ES-I3 (cell line): ENCODE results near the gene MAP4K4.

Source experiments
- H3K36me3 ChIP-seq: 2 replicates; pipeline ENCODE4 v1.6.1; 2013; ENCODE audit warnings: mild to moderate bottlenecking, low read length, control low read depth, moderate library complexity; ENCODE audit not compliant: insufficient read depth
- H3K4me1 ChIP-seq: 2 replicates; pipeline ENCODE4 v1.6.1; 2013; ENCODE audit warnings: mild to moderate bottlenecking, control low read depth, low read length; ENCODE audit not compliant: insufficient read depth
- H3K9ac ChIP-seq: 2 replicates; pipeline ENCODE4 v1.6.1; 2013; ENCODE audit warnings: low read depth, mild to moderate bottlenecking, low read length, moderate library complexity
- H3K9me3 ChIP-seq: 2 replicates; pipeline ENCODE4 v1.6.1; 2013; ENCODE audit warnings: mild to moderate bottlenecking, low read length, moderate library complexity; ENCODE audit not compliant: control insufficient read depth, insufficient read depth

Gene MAP4K4

GRCh38 chr2:101802329-101802728 lies 104.8 kb downstream of the MAP4K4 start:
- Histone ChIP-seq H3K9ac (no peak overlapping the region), H3K36me3 (no peaks in the 10 kb centered on the region), H3K4me1 (peaks cover 39% of the 10 kb centered on the region), H3K9me3 (no peaks in the 10 kb centered on the region)

DNA sequence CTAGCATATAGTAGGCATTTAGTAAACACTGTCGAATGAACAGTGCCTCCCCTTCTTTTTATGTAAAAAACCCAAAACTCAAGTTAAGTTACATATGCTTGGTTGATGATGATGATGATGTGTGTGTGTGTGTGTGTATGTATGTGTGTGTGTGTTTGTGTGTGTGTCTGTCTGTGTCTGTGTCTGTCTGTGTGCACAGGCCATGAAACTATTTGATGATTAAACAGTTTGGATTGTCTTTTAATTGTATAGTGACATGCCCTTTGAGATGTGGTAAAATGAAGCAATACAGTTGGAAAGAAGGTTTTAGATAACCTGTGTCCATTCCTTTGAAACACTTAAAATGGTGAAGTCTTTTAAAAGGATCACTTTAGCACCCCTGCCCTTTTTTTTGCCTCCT lies 105.6 kb downstream of the MAP4K4 start:
- no peaks in the 10 kb centered on the region for H3K9me3 ChIP-seq
- no peak overlapping the region for H3K9ac ChIP-seq
- H3K36me3 ChIP-seq = no peaks in the 10 kb centered on the region
- H3K4me1 ChIP-seq = peaks cover 46% of the 10 kb centered on the region

DNA sequence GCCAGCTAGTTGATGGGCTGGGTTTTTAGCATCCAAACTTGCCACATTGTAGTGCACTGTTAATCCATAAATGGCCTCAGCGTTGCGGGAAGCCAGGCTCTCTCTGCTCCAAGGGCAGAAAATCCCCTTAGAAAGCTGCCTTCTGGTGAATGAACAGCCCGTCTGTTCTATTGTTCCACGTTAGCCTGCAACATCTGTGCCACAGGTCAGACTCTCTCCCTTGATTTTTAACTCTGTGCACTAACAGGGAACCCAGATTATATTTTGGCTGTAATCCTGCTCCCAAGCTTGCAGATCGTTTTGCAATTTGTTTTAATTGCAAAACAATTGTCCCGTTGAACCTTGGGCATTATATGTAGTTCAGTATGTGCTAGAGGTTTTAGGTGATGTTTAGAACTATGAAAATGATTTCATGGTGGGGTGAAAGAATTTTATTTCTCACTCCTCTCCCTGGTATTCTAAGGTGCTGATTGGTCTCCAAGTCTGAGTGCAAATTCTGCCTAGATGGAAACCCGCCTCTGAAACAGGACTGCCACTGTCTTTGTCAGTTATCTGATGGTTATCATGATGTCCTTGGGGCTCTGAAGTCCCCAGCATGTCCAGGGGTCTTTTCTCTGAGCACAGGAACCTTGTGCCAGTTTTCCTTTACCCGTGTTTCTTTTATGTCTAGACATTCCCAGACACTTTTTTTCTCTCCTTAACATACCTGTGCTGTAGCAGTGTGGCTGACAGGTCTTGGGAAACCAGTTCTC lies 106.6 kb downstream of the MAP4K4 start:
- H3K9me3 ChIP-seq = no peaks in the 10 kb centered on the region
- H3K9ac ChIP-seq = no peak overlapping the region
- no peaks in the 10 kb centered on the region for H3K36me3 ChIP-seq
- H3K4me1 ChIP-seq = peaks cover 54% of the 10 kb centered on the region

DNA sequence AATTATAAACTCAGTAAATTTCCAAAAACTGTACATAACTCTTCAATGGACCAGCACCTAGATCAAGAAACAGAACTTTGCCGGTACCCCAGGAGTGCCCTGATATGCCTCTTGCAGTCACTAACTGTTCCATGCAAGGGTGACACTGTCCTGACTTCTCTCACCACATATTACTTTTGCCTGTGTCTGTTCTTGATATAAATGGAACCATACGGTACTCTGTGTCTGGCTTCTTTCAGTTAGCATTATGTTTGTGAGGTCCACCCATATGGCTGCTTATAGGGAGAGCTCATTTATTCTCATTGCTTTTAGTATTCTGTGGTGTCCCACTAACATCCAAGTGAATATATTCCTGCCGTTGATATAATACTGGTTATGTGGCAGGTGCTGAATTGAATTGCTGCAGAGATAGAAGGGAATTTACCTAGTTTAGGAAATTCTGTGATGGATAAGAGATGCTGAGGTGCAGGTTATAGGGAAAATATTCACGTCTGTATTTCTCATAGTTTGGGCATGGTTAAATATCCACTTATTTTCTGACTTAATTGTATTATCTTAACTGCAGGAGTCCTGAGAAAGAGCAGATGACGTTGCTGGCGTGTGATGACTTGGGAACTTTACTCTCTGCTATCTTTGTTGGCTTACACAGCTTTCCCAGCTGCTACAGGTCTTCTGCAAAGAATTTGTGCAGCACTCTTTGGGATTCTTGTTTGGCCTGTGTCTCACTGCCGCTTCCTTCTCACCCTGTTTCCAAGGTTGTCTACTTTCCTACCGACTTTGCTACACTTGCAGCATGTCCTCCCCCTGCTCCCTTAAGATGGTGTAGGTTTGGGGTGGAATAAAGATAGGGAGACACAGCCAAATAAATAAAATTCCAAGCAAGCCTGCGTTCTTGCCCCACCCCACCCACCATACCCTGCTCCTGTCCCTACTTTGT lies 107.9 kb downstream of the MAP4K4 start:
- H3K4me1 ChIP-seq = peaks cover 64% of the 10 kb centered on the region
- H3K9ac ChIP-seq = peak overlapping the region; percentile 2; the same call in 1 of the 2 replicates
- H3K36me3 ChIP-seq = no peaks in the 10 kb centered on the region
- no peaks in the 10 kb centered on the region for H3K9me3 ChIP-seq

- Histone ChIP-seq H3K9me3 (no peaks in the 10 kb centered on the region), H3K36me3 (no peaks in the 10 kb centered on the region), H3K4me1 (peaks cover 64% of the 10 kb centered on the region), H3K9ac (0 out of 2 replicates have a peak overlapping the region, but pooled peaks have one; percentile 23)
These were observed 108.6 kb downstream of the MAP4K4 start for GRCh38 chr2:101806123-101806522.

DNA sequence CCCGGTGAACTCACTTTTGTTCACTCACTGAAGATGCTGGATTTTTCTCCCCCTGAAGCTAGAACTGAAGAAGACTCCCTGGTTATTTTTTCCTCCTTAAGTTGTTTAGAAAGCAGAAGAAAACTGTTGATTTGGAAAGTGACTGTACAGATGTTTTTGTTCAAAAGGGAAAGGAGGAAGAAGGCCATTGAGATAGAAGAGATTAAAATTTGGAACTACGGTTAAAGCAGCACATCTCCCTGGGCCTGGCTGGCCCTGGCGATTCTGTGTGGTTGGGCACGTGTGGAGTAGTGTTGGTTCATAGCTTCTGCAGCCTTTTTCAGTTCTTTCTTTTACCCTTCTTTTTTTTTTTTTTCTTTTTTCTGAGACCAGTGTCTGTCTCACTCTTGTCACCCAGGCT lies 109.2 kb downstream of the MAP4K4 start:
- no peaks in the 10 kb centered on the region for H3K9me3 ChIP-seq
- H3K4me1 ChIP-seq = peaks cover 64% of the 10 kb centered on the region
- H3K9ac ChIP-seq = peak overlapping the region; percentile 23; the same call in 1 of the 2 replicates
- H3K36me3 ChIP-seq = no peaks in the 10 kb centered on the region

DNA sequence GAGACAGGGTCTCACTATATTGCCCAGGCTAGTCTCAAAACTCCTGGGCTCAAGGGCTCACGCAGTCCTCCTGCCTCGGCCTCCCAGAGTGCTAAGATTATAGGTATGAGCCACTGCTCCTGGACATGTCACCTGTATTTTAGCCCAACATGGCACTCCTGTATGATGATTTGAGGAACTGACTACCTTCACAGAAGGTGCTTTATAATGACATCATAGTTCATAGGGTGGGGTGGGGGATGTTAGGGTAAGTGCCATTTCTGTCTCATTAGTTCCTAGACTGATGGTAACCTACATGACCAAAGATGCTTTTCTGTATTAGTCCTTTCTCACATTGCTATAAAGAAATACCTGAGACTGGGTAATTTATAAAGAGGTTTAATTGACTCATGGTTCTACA lies 109.7 kb downstream of the MAP4K4 start:
- Histone ChIP-seq H3K9ac (no peak overlapping the region), H3K4me1 (peaks cover 61% of the 10 kb centered on the region)

DNA sequence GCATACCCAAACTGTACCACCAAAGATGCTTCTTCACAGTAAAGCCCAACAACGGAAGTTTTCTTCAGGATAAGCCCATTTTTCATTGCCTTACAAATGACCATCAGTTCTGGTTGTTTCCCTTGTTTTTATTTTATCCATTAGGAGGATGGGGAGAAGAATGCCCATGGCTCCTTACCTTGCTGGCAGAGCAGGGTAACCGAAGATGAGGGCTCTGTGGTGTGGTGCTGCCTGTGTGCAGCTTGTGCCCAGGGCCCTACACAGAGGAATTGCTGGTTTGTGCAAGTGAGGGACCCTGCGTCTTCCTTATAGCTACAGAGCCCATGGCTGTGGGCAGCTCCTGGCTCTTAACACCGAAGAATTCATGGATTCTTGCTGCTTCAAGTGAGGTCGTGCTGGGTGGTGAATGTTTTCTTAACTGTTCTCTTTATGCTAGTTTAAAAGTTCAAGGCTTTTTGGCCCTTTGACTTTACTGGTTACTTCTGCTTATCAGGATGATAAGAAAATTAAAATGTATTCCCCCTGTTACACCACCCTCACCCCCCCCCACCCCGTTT lies 110.6 kb downstream of the MAP4K4 start:
- Histone ChIP-seq H3K9me3 (no peaks in the 10 kb centered on the region), H3K36me3 (no peaks in the 10 kb centered on the region), H3K9ac (no peak overlapping the region), H3K4me1 (peaks cover 56% of the 10 kb centered on the region)

More for the DNA sequence above, 109.7 kb downstream of the MAP4K4 start:
- H3K36me3 ChIP-seq = no peaks in the 10 kb centered on the region
- H3K9me3 ChIP-seq = no peaks in the 10 kb centered on the region

DNA sequence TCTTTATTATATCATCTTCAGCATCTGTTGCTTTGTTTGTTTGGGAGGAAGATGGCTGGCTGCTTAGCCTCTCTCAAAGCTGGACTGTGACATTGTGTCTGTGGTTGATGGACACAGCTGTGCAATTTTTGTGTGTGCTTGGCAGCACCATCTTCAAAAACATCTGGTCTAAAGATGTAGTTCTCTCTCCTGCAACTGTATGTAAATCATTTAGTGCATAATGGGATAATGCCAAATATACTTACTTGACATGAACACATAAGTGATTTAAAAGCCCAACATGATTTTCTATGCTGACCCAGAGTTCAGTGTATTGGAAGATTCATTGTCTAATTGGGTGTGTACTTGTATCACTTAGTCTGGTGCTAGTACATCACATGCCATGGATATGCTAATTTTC lies 112.2 kb downstream of the MAP4K4 start:
- H3K9me3 ChIP-seq = no peaks in the 10 kb centered on the region
- H3K36me3 ChIP-seq = no peaks in the 10 kb centered on the region
- H3K4me1 ChIP-seq = peaks cover 43% of the 10 kb centered on the region
- H3K9ac ChIP-seq = no peak overlapping the region

DNA sequence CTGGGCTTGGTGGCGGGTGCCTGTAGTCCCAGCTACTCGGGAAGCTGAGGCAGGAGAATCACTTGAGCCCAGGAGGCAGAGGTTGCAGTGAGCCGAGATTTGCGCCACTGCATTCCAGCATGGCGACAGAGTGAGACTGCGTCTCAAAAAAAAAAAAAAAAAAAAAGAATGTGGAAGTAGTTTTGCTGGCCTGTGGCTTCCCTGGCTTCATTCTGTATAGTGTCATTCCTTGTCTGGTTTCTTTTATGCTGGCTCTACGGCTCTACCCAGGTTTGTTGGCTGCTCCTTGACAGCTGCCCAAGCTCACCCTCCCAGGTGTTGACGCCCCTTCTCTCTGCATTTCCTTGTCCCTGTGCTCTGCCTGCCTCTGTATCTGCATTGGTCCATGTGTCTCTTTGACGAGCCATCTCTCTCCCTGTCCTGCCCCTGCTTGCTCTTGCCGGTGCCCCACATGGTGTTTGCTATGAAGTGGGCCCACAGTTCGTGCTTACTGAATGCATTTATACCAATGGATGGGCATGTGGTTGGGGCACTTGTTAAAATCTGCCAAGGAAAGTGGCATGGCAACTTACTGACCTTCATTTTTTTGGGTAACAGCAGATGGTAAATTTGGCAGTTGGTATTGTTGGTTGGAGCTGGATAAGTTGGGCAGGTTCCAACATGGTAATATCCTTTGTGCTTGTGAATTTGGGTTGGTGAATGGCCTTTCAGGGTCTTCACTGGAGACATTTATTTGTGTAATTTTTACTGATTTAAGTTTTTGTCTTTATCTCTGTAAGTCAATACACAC lies 113.9 kb downstream of the MAP4K4 start:
- Histone ChIP-seq H3K36me3 (no peaks in the 10 kb centered on the region), H3K4me1 (peaks cover 43% of the 10 kb centered on the region), H3K9ac (no peak overlapping the region), H3K9me3 (no peaks in the 10 kb centered on the region)

GRCh38 chr2:101812226-101812625 lies 114.7 kb downstream of the MAP4K4 start:
- Histone ChIP-seq H3K4me1 (peaks cover 39% of the 10 kb centered on the region), H3K9ac (no peak overlapping the region), H3K9me3 (no peaks in the 10 kb centered on the region), H3K36me3 (no peaks in the 10 kb centered on the region)

DNA sequence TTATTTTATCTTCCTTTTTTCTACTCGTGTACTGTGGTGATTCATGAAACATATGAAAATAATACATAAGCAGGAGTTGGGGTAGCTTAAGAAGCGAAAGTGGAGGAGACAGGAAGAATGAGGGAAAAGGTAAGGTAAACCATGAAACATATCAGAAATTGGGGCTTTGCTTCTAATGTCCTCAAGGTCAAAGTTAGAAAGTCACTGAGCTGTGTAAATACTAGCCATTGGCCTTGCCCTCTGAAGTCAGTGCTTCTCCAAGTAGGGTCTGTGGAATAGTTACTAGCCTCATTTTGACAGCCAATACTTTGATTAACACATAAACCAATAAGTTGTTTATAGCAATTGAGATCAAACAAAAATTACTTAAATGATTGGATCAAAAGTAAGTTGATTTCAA lies 117.2 kb downstream of the MAP4K4 start:
- no peaks in the 10 kb centered on the region for H3K9me3 ChIP-seq
- H3K36me3 ChIP-seq = no peaks in the 10 kb centered on the region
- H3K4me1 ChIP-seq = peaks cover 37% of the 10 kb centered on the region
- no peak overlapping the region for H3K9ac ChIP-seq

GRCh38 chr2:101815154-101815553 lies 117.6 kb downstream of the MAP4K4 start:
- H3K9me3 ChIP-seq = no peaks in the 10 kb centered on the region
- peaks cover 35% of the 10 kb centered on the region for H3K4me1 ChIP-seq
- no peak overlapping the region for H3K9ac ChIP-seq
- H3K36me3 ChIP-seq = no peaks in the 10 kb centered on the region
